Activated CD4-positive, alpha-beta T cell treated with anti-CD3 and anti-CD28 coated beads, Interleukin-2, amount 10 ng/mL, durations not matched to agents 7 days and 5 days (primary cell): ENCODE measurements around the gene FAM163B. TPM values are rescaled to one million over a fixed set of nuclear protein-coding genes. Genes with fewer than 3 reads are reported as not detected.

Source experiments
- CTCF ChIA-PET: fragments of 350-600 bp; sonication (Branson Sonifier 250); formaldehyde crosslinking; loops from one replicate; lab custom pipeline; 2021; ENCODE audit warnings: antibody characterized with exemption; lab: Charles Lee
- POLR2A ChIA-PET: fragments of 350-600 bp; sonication (Branson Sonifier 250); formaldehyde crosslinking; loops from one replicate; lab custom pipeline; 2021; ENCODE audit warnings: antibody characterized with exemption; lab: Charles Lee
- DNase-seq: peaks from one replicate; pipeline ENCODE4 v3.0.0-alpha.2; 2020
- H3K27ac Mint-ChIP-seq: one replicate; pipeline ENCODE4 v1.8.0; 2021; ENCODE audit warnings: mild to moderate bottlenecking, moderate library complexity, mixed read lengths
- H3K27me3 Mint-ChIP-seq: one replicate; pipeline ENCODE4 v1.8.0; 2021; ENCODE audit warnings: mixed read lengths
- H3K36me3 Mint-ChIP-seq: one replicate; pipeline ENCODE4 v1.8.0; 2021; ENCODE audit warnings: low read depth, mixed read lengths
- H3K4me1 Mint-ChIP-seq: one replicate; pipeline ENCODE4 v1.8.0; 2021; ENCODE audit warnings: mixed read lengths
- H3K4me3 Mint-ChIP-seq: one replicate; pipeline ENCODE4 v1.8.0; 2021; ENCODE audit warnings: mild to moderate bottlenecking, moderate library complexity, mixed read lengths
- H3K9me3 Mint-ChIP-seq: one replicate; pipeline ENCODE4 v1.8.0; 2021; ENCODE audit warnings: mixed read lengths
- total RNA-seq, 2 experiments: library from RNA; stranded (reverse); gene quantifications; one replicate each; pipeline ENCODE4 v1.2.3, GENCODE V29; 2021

Gene FAM163B
- total RNA-seq, 2 experiments from 2014 or later: not detected

GRCh38 chr9:133643978-133644760 is 35.0 kb upstream of the FAM163B start:
- ChIA-PET CTCF (interaction anchor here (0.6 to 1.2 kb wide), 6 partner anchors 9 to 305 kb away, joined by 3 to 6 read pairs (median 3); no protein-coding TSS in a partner anchor), POLR2A (no interaction called here)
- H3K27me3 Mint-ChIP-seq: no peaks in the 10 kb centered on the region

GRCh38 chr9:133643362-133643755 is 34.2 kb upstream of the FAM163B start:
- H3K9me3 Mint-ChIP-seq: no peaks in the 10 kb centered on the region

More at GRCh38 chr9:133643978-133644760, 35.0 kb upstream of the FAM163B start:
- H3K9me3 Mint-ChIP-seq: no peaks in the 10 kb centered on the region
- no peak overlapping the region for H3K4me3 Mint-ChIP-seq
- DNase-seq: no peak
- no peak overlapping the region for H3K27ac Mint-ChIP-seq
- H3K4me1 Mint-ChIP-seq: no peaks in the 10 kb centered on the region
- H3K36me3 Mint-ChIP-seq: no peaks in the 10 kb centered on the region

GRCh38 chr9:133642708-133643361 is 33.6 kb upstream of the FAM163B start:
- H3K9me3 Mint-ChIP-seq: no peaks in the 10 kb centered on the region
- ChIA-PET POLR2A (no interaction called here), CTCF (no interaction called here)

More at GRCh38 chr9:133643362-133643755, 34.2 kb upstream of the FAM163B start:
- ChIA-PET POLR2A (no interaction called here), CTCF (interaction anchor here (0.6 kb wide), 1 partner anchor 54 kb away, joined by 3 read pairs; no protein-coding TSS in a partner anchor)
- Mint-ChIP-seq H3K4me1 (no peaks in the 10 kb centered on the region), H3K4me3 (no peak overlapping the region), H3K27me3 (no peaks in the 10 kb centered on the region), H3K36me3 (no peaks in the 10 kb centered on the region), H3K27ac (no peak overlapping the region)
- DNase-seq: no peak

GRCh38 chr9:133641861-133642595 is 32.8 kb upstream of the FAM163B start:
- H3K27ac Mint-ChIP-seq: no peak overlapping the region
- H3K27me3 Mint-ChIP-seq: no peaks in the 10 kb centered on the region
- POLR2A ChIA-PET: no interaction called here
- CTCF ChIA-PET: no interaction called here
- no peaks in the 10 kb centered on the region for H3K36me3 Mint-ChIP-seq
- H3K9me3 Mint-ChIP-seq: no peaks in the 10 kb centered on the region
- no peak overlapping the region for H3K4me3 Mint-ChIP-seq
- no peaks in the 10 kb centered on the region for H3K4me1 Mint-ChIP-seq
- no peak for DNase-seq

More at GRCh38 chr9:133642708-133643361, 33.6 kb upstream of the FAM163B start:
- Mint-ChIP-seq H3K27me3 (no peaks in the 10 kb centered on the region), H3K36me3 (no peaks in the 10 kb centered on the region), H3K4me1 (no peaks in the 10 kb centered on the region), H3K4me3 (no peak overlapping the region), H3K27ac (no peak overlapping the region)
- no peak for DNase-seq

- no peaks in the 10 kb centered on the region for H3K27me3 Mint-ChIP-seq
- H3K27ac Mint-ChIP-seq: no peak overlapping the region
- POLR2A ChIA-PET: no interaction called here
- no peaks in the 10 kb centered on the region for H3K36me3 Mint-ChIP-seq
- H3K9me3 Mint-ChIP-seq: no peaks in the 10 kb centered on the region
- no peak for DNase-seq
- CTCF ChIA-PET: interaction anchor here (1.5 kb wide), 1 partner anchor 18 kb away, joined by 3 read pairs; no protein-coding TSS in a partner anchor
- H3K4me3 Mint-ChIP-seq: no peak overlapping the region
- H3K4me1 Mint-ChIP-seq: no peaks in the 10 kb centered on the region
Measured at GRCh38 chr9:133641396-133641655, 32.1 kb upstream of the FAM163B start.

- CTCF ChIA-PET: interaction anchor here (1.5 kb wide), 1 partner anchor 19 kb away, joined by 3 read pairs; no protein-coding TSS in a partner anchor
- no peak overlapping the region for H3K4me3 Mint-ChIP-seq
- no peaks in the 10 kb centered on the region for H3K9me3 Mint-ChIP-seq
- no peaks in the 10 kb centered on the region for H3K27me3 Mint-ChIP-seq
- H3K27ac Mint-ChIP-seq: no peak overlapping the region
- no peak for DNase-seq
- H3K4me1 Mint-ChIP-seq: no peaks in the 10 kb centered on the region
- POLR2A ChIA-PET: no interaction called here
- H3K36me3 Mint-ChIP-seq: no peaks in the 10 kb centered on the region
Measured at GRCh38 chr9:133640580-133641395, 31.6 kb upstream of the FAM163B start.

GRCh38 chr9:133640160-133640559 is 31.0 kb upstream of the FAM163B start:
- H3K36me3 Mint-ChIP-seq: no peaks in the 10 kb centered on the region
- H3K4me1 Mint-ChIP-seq: no peaks in the 10 kb centered on the region
- POLR2A ChIA-PET: no interaction called here
- H3K27me3 Mint-ChIP-seq: no peaks in the 10 kb centered on the region
- no peak overlapping the region for H3K27ac Mint-ChIP-seq
- DNase-seq: no peak
- H3K9me3 Mint-ChIP-seq: no peaks in the 10 kb centered on the region
- CTCF ChIA-PET: interaction anchor here (1.5 kb wide), 1 partner anchor 19 kb away, joined by 3 read pairs; no protein-coding TSS in a partner anchor
- H3K4me3 Mint-ChIP-seq: no peak overlapping the region

- Mint-ChIP-seq H3K4me3 (no peak overlapping the region), H3K4me1 (no peaks in the 10 kb centered on the region), H3K9me3 (no peaks in the 10 kb centered on the region), H3K36me3 (no peaks in the 10 kb centered on the region), H3K27ac (no peak overlapping the region), H3K27me3 (no peaks in the 10 kb centered on the region)
- ChIA-PET POLR2A (no interaction called here), CTCF (interaction anchor here (1.5 kb wide), 1 partner anchor 20 kb away, joined by 3 read pairs; no protein-coding TSS in a partner anchor)
- no peak for DNase-seq
Measured at GRCh38 chr9:133639613-133640012, 30.4 kb upstream of the FAM163B start.

GRCh38 chr9:133638711-133639110 is 29.5 kb upstream of the FAM163B start:
- ChIA-PET CTCF (interaction anchor here (0.7 kb wide), 1 partner anchor 198 kb away, joined by 3 read pairs; no protein-coding TSS in a partner anchor), POLR2A (no interaction called here)
- H3K9me3 Mint-ChIP-seq: no peaks in the 10 kb centered on the region
- H3K27me3 Mint-ChIP-seq: no peaks in the 10 kb centered on the region
- no peak overlapping the region for H3K27ac Mint-ChIP-seq
- no peaks in the 10 kb centered on the region for H3K36me3 Mint-ChIP-seq
- DNase-seq: no peak
- no peak overlapping the region for H3K4me3 Mint-ChIP-seq
- H3K4me1 Mint-ChIP-seq: no peaks in the 10 kb centered on the region

GRCh38 chr9:133638076-133638475 is 28.9 kb upstream of the FAM163B start:
- Mint-ChIP-seq H3K4me1 (no peaks in the 10 kb centered on the region), H3K9me3 (no peaks in the 10 kb centered on the region), H3K27me3 (no peaks in the 10 kb centered on the region), H3K4me3 (no peak overlapping the region), H3K36me3 (no peaks in the 10 kb centered on the region), H3K27ac (no peak overlapping the region)
- ChIA-PET CTCF (interaction anchor here (0.7 kb wide), 1 partner anchor 198 kb away, joined by 3 read pairs; no protein-coding TSS in a partner anchor), POLR2A (no interaction called here)
- no peak for DNase-seq

- Mint-ChIP-seq H3K36me3 (no peaks in the 10 kb centered on the region), H3K27me3 (no peaks in the 10 kb centered on the region), H3K4me1 (no peaks in the 10 kb centered on the region), H3K9me3 (no peaks in the 10 kb centered on the region), H3K27ac (no peak overlapping the region), H3K4me3 (no peak overlapping the region)
- CTCF ChIA-PET: no interaction called here
- POLR2A ChIA-PET: no interaction called here
- no peak for DNase-seq
Measured at GRCh38 chr9:133637451-133638055, 28.4 kb upstream of the FAM163B start.

GRCh38 chr9:133636902-133637301 is 27.7 kb upstream of the FAM163B start:
- ChIA-PET CTCF (no interaction called here), POLR2A (no interaction called here)
- no peaks in the 10 kb centered on the region for H3K9me3 Mint-ChIP-seq
- no peaks in the 10 kb centered on the region for H3K4me1 Mint-ChIP-seq
- H3K27ac Mint-ChIP-seq: no peak overlapping the region
- DNase-seq: no peak
- no peaks in the 10 kb centered on the region for H3K27me3 Mint-ChIP-seq
- H3K4me3 Mint-ChIP-seq: no peak overlapping the region
- H3K36me3 Mint-ChIP-seq: no peaks in the 10 kb centered on the region
